Omental fat pad (tissue), 4 donors: ENCODE data around the gene C3AR1. TPM values are rescaled to one million over a fixed set of nuclear protein-coding genes. Genes with fewer than 3 reads are reported as not detected.

Source experiments
- ATAC-seq: fragments of 150-250 bp; one replicate; pipeline ENCODE4 v1.9.1; 2016; ENCODE audit warnings: mild to moderate bottlenecking, moderate library complexity; ENCODE audit not compliant: low FRiP score
- DNase-seq: peaks from one replicate; pipeline ENCODE4 v3.0.0-alpha.2; 2019; ENCODE audit warnings: low spot score
- total RNA-seq, 4 donors: library from RNA; depleted of rRNA; stranded (reverse); fragments of >200 nt; gene quantifications; one replicate each; pipeline ENCODE4 v1.1.0, GENCODE V29; 2016
- TF ChIP-seq, protein P1 (sequence below), 3 donors: fragments of 450-650 bp; IDR thresholded peaks; one replicate each; pipeline ENCODE4 v1.5.1; 2016 to 2017; ENCODE audit warnings: antibody characterized with exemption in 3 of 3, mild to moderate bottlenecking in 3 of 3, moderate library complexity in 2 of 3

The C3AR1 gene
- total RNA-seq, 4 donors from 2014 or later, result 15.6 to 43.0 (median 30.3) TPM

DNA sequence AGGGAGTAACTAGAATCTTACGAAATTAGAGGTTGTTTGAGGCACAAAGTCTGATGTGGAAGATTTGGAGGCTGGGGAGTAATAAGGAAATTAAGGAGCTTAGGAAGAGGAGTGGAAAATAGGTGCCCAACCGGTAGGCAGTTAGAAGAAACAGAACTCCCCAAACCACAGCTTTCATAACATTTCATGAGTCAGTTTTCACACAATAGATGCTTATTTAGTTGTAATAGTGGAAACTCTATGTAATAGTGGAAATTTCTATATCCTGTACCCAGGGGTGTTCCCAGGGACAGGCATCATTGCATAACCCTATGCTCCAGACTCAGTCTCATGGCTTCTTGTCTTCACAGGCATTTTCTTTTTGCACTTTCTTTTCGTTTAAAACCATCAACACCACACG, 8.3 kb downstream of the C3AR1 start:
- TF ChIP-seq, protein P1, sequence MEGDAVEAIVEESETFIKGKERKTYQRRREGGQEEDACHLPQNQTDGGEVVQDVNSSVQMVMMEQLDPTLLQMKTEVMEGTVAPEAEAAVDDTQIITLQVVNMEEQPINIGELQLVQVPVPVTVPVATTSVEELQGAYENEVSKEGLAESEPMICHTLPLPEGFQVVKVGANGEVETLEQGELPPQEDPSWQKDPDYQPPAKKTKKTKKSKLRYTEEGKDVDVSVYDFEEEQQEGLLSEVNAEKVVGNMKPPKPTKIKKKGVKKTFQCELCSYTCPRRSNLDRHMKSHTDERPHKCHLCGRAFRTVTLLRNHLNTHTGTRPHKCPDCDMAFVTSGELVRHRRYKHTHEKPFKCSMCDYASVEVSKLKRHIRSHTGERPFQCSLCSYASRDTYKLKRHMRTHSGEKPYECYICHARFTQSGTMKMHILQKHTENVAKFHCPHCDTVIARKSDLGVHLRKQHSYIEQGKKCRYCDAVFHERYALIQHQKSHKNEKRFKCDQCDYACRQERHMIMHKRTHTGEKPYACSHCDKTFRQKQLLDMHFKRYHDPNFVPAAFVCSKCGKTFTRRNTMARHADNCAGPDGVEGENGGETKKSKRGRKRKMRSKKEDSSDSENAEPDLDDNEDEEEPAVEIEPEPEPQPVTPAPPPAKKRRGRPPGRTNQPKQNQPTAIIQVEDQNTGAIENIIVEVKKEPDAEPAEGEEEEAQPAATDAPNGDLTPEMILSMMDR (IDR thresholded peaks at IDR 0.05), result no peak
- DNase-seq (no peak), ATAC-seq (peak; percentile 44)

DNA sequence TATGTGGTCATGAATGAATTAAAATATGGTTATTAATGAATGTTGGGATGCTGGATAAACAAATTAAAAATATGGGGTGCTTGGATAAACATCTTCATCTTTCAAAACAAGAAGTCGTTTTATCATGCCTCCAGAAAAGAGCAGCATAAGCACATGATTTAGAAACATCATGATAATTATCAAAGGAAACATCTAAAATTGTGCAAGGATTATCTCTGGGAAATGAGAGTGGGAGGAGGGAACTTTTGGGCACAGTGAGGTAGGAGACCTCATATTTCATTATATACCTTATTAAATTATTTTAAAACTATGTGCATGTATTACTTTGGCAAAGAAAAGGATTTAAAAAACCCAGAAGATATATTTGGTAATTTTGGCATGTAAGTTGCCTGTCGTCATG, 8.9 kb downstream of the C3AR1 start:
- TF ChIP-seq, protein P1 (IDR thresholded peaks at IDR 0.05), result no peak
- ATAC-seq, result no peak
- DNase-seq, result no peak

DNA sequence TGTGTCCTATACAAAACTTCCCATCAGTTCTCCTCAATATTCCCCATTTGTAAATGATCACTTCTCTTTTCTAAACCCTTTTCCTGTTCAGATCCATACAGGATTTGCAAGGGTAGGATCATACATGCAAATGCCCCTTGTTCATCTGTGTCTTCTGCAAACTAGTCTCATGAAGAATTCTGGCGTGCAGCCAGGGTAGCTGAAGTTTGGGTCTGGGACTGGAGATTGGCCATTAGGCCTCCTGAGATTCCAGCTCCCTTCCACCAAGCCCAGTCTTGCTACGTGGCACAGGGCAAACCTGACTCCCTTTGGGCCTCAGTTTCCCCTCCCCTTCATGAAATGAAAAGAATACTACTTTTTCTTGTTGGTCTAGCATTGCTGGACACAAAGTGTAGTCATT, 11.3 kb downstream of the C3AR1 start:
- TF ChIP-seq, protein P1 (IDR thresholded peaks at IDR 0.05), result no peak
- no peak for ATAC-seq
- no peak for DNase-seq

DNA sequence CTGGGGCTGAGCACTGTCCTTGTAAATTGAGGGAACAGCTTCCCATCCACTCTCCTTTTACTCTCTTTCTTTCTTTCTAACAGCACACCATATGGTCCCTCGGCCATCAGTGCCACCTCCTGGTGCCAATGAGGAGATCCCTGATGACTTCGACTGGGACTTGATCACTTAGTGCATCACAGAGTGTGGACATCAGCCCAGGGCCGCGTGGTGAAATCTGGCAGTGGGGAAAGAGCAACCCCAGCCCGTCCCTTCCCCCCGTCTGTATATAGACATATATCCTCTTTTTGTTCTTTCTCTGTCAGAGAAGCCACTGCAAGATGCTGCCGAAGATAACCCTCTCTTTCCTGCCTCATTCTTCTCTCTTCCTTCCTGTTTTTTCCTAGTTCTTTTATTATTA, 13.5 kb downstream of the C3AR1 start:
- TF ChIP-seq, protein P1 (IDR thresholded peaks at IDR 0.05), result no peak
- ATAC-seq (no peak), DNase-seq (no peak)

DNA sequence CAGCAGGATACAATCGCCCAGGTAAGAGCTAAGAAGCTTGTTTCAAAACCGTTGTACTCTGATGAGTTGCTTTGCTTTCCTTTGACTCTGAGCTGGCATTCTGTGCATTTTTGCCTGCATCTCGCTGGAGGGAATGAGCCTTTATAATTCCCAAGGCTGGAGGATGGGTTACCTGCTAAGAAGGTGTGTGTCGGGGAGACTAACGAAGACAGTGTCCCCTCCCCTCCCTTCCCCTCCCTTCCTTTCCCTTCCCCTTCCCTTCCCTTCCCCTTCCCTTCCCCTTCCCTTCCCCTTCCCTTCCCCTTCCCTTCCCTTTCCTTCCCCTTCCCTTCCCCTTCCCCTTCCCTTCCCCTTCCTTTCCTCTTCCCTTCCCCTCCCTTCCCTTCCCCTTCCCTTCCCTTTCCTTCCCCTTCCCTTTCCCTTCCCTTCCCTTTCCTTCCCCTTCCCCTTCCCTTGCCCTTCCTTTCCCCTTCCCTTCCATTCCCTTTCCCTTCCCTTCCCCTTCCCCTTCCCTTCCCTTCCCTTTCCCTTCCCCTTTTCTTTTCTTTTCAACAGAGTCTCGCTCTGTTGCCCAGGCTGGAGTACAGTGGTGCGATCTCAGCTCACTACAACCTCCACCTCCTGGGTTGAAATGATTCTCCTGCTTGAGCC, 15.4 kb downstream of the C3AR1 start:
- no peak for ATAC-seq
- no peak for DNase-seq
- TF ChIP-seq, protein P1 (IDR thresholded peaks at IDR 0.05), result no peak

DNA sequence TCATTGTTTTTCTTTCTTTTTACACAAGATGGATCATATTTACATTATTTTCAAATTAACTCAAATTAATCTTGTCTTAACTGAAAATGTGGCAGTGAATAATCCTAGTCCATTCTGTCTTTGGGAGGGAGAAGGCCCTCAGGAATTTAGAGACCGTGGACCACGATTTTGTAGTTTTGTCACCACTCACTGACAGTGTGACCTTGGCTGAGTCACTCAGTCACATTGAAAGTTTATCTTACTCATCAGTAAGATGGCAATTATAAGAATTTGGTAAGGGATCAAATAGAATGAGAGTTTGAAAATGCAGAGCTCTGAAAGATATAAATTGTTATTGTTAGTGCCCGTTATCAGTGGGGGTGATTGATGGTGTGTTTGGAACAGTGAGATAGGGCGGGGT, 17.3 kb downstream of the C3AR1 start:
- DNase-seq (no peak), ATAC-seq (no peak)
- TF ChIP-seq, protein P1 (IDR thresholded peaks at IDR 0.05), result no peak

DNA sequence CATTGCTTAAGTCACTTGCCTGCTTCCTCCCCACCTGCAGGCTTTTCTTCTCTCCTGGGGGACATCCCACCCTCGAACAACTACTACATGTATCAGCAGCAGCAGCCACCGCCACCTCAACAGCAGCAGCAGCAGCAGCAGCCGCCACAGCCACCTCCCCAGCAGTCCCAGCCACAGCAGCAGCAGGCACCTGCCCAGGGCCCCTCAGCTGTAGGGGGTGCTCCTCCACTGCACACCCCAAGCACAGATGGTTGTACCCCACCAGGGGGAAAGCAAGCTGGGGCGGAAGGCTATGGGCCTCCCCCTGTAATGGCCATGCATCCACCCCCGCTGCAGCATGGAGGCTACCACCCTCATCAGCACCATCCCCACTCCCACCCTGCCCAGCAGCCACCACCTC, 18.3 kb downstream of the C3AR1 start:
- ATAC-seq (no peak), DNase-seq (no peak)
- TF ChIP-seq, protein P1 (IDR thresholded peaks at IDR 0.05), result no peak
